B cell (primary cell): ENCODE measurements around the gene SERBP1.

Experiments used
- CTCF ChIP-seq: fragments of 200-600 bp; IDR thresholded peaks from one replicate; pipeline ENCODE4 v1.8.0; 2022; ENCODE audit warnings: antibody characterized with exemption, mild to moderate bottlenecking
- EZH2 ChIP-seq: IDR thresholded peaks from 2 replicates; pipeline ENCODE4 v1.6.1; 2012; ENCODE audit warnings: borderline replicate concordance, low read depth, mild to moderate bottlenecking, moderate library complexity, low read length; ENCODE audit not compliant: insufficient read depth, poor library complexity, severe bottlenecking

- TF ChIP-seq CTCF (no peak), EZH2 (no peak)
Observed at GRCh38 chr1:67464058-67464457, 33.9 kb upstream of the SERBP1 start.
